Measurements from ENCODE around the gene RAB29.

DNA sequence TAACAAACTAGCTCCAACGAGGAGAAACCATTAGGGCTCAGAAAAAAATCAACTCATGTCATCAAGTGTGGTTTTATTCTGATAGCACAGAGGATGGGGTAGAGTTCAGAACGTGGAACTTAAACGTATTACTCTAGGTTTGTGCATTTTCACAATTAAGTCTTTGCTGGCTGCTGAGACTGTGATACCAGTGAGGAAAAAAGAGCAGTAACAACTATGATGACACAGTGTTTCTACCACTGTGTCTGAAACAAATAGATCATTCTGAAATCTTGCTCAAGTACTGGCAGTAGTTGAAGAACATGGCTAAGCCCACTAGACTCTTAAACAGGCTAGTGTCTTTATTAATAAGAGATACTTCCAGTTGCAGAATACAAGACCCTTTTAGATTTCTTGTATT lies 56.3 kb downstream of the RAB29 start:
- TF ChIP-seq, protein P1, sequence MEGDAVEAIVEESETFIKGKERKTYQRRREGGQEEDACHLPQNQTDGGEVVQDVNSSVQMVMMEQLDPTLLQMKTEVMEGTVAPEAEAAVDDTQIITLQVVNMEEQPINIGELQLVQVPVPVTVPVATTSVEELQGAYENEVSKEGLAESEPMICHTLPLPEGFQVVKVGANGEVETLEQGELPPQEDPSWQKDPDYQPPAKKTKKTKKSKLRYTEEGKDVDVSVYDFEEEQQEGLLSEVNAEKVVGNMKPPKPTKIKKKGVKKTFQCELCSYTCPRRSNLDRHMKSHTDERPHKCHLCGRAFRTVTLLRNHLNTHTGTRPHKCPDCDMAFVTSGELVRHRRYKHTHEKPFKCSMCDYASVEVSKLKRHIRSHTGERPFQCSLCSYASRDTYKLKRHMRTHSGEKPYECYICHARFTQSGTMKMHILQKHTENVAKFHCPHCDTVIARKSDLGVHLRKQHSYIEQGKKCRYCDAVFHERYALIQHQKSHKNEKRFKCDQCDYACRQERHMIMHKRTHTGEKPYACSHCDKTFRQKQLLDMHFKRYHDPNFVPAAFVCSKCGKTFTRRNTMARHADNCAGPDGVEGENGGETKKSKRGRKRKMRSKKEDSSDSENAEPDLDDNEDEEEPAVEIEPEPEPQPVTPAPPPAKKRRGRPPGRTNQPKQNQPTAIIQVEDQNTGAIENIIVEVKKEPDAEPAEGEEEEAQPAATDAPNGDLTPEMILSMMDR (IDR thresholded peaks at IDR 0.05), result no peak
- TF ChIP-seq, protein P2, sequence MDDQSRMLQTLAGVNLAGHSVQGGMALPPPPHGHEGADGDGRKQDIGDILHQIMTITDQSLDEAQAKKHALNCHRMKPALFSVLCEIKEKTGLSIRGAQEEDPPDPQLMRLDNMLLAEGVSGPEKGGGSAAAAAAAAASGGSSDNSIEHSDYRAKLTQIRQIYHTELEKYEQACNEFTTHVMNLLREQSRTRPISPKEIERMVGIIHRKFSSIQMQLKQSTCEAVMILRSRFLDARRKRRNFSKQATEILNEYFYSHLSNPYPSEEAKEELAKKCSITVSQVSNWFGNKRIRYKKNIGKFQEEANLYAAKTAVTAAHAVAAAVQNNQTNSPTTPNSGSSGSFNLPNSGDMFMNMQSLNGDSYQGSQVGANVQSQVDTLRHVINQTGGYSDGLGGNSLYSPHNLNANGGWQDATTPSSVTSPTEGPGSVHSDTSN (IDR thresholded peaks at IDR 0.05), result no peak
- TF ChIP-seq NFIC (IDR thresholded peaks at IDR 0.05; ENCODE audit: borderline replicate concordance), result no peak
- TF ChIP-seq POLR2AphosphoS5 (IDR thresholded peaks at IDR 0.05; ENCODE audit: low read depth, low read length), result no peak
- TF ChIP-seq, protein P3, sequence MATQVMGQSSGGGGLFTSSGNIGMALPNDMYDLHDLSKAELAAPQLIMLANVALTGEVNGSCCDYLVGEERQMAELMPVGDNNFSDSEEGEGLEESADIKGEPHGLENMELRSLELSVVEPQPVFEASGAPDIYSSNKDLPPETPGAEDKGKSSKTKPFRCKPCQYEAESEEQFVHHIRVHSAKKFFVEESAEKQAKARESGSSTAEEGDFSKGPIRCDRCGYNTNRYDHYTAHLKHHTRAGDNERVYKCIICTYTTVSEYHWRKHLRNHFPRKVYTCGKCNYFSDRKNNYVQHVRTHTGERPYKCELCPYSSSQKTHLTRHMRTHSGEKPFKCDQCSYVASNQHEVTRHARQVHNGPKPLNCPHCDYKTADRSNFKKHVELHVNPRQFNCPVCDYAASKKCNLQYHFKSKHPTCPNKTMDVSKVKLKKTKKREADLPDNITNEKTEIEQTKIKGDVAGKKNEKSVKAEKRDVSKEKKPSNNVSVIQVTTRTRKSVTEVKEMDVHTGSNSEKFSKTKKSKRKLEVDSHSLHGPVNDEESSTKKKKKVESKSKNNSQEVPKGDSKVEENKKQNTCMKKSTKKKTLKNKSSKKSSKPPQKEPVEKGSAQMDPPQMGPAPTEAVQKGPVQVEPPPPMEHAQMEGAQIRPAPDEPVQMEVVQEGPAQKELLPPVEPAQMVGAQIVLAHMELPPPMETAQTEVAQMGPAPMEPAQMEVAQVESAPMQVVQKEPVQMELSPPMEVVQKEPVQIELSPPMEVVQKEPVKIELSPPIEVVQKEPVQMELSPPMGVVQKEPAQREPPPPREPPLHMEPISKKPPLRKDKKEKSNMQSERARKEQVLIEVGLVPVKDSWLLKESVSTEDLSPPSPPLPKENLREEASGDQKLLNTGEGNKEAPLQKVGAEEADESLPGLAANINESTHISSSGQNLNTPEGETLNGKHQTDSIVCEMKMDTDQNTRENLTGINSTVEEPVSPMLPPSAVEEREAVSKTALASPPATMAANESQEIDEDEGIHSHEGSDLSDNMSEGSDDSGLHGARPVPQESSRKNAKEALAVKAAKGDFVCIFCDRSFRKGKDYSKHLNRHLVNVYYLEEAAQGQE (IDR thresholded peaks at IDR 0.05; ENCODE audit: low read depth, low read length), result no peak
- no peak for TF ChIP-seq GABPA (IDR thresholded peaks at IDR 0.05; ENCODE audit: low read depth)
- TF ChIP-seq EP300 (IDR thresholded peaks at IDR 0.05; ENCODE audit: borderline replicate concordance in 1 of 2, low read depth in 1 of 2, low read length in 1 of 2), result no peak
- no peak for TF ChIP-seq JUND (IDR thresholded peaks at IDR 0.05)
- TF ChIP-seq, protein P4, sequence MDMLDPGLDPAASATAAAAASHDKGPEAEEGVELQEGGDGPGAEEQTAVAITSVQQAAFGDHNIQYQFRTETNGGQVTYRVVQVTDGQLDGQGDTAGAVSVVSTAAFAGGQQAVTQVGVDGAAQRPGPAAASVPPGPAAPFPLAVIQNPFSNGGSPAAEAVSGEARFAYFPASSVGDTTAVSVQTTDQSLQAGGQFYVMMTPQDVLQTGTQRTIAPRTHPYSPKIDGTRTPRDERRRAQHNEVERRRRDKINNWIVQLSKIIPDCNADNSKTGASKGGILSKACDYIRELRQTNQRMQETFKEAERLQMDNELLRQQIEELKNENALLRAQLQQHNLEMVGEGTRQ (IDR thresholded peaks at IDR 0.05; ENCODE audit: borderline replicate concordance, low read depth, low read length), result no peak
- no peak for TF ChIP-seq RXRA (IDR thresholded peaks at IDR 0.05; ENCODE audit: borderline replicate concordance, low read depth)
- TF ChIP-seq FOXM1 (IDR thresholded peaks at IDR 0.05; ENCODE audit: low read depth), result no peak
- no peak for TF ChIP-seq EZH2phosphoT487 (IDR thresholded peaks at IDR 0.05; ENCODE audit: borderline replicate concordance, low read depth)
- no peak for TF ChIP-seq RFX5 (IDR thresholded peaks at IDR 0.05; ENCODE audit: low read length)
